ENCODE results near the gene GGT6. TPM values are rescaled to one million over a fixed set of nuclear protein-coding genes. Genes with fewer than 3 reads are reported as not detected.

GGT6 gene
- polyA plus RNA-seq, 1 donor (not counting 4 experiments of a cell fraction or from before 2014, with no cell fraction given) = 0.93 TPM

DNA sequence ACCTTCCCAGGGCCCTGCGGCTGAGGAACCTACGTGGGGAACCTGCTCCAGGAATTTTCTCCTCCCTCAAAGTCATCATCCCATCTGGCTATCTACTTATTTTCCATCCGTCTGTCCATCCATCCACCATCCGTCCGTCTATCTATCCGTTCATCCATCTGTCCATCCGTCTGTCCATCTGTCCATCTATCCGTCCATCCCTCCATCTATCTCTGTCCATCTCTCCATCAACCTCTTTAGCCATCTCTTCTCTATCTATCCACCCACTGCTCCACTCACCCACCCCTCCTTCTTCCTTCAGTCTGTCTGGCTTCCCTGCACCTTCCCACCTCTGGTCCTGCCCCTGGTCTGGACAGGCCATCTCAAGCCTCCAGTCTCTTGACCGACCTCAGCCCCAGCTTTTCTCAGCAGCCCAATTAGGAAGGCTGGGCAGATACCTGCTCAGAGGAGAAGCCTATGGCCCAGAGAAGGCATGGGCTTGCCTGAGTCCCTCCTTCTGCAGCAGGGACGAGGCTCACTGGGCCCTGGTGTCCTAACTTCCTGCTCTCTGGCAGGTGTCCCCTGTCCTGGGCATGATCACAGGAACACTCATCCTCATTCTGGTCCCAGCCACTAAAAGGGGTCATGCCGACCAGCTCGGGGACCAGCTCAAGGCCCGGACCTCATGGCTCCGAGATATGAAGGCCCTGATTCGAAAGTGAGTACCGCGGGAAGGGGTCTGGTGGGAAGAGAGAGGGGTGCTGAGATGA lies 28.2 kb downstream of the GGT6 start:
- TF ChIP-seq, protein P1, sequence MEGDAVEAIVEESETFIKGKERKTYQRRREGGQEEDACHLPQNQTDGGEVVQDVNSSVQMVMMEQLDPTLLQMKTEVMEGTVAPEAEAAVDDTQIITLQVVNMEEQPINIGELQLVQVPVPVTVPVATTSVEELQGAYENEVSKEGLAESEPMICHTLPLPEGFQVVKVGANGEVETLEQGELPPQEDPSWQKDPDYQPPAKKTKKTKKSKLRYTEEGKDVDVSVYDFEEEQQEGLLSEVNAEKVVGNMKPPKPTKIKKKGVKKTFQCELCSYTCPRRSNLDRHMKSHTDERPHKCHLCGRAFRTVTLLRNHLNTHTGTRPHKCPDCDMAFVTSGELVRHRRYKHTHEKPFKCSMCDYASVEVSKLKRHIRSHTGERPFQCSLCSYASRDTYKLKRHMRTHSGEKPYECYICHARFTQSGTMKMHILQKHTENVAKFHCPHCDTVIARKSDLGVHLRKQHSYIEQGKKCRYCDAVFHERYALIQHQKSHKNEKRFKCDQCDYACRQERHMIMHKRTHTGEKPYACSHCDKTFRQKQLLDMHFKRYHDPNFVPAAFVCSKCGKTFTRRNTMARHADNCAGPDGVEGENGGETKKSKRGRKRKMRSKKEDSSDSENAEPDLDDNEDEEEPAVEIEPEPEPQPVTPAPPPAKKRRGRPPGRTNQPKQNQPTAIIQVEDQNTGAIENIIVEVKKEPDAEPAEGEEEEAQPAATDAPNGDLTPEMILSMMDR (optimal IDR thresholded peaks at IDR 0.05 in 1 of 3, IDR thresholded peaks at IDR 0.05 in 1 of 3, conservative IDR thresholded peaks at IDR 0.05 in 1 of 3; ENCODE audit: extremely low read depth in 1 of 3, insufficient read depth in 2 of 3, low read length in 3 of 3) = no peak
- no peak for TF ChIP-seq EZH2 (IDR thresholded peaks at IDR 0.05; ENCODE audit: low read length)
- no peaks in the 10 kb centered on the region for H3K9me3 ChIP-seq (ENCODE audit: control insufficient read depth, low read depth, low read length)
- DNase-seq (ENCODE audit: low read depth, low spot score) (no peak), FAIRE-seq (no peak)
- H3K9me1 ChIP-seq (ENCODE audit: control insufficient read depth, extremely low read depth, insufficient read depth, low read length) = no peaks in the 10 kb centered on the region
- no peak overlapping the region for H3K4me3 ChIP-seq (ENCODE audit: control insufficient read depth in 2 of 3, extremely low read depth in 1 of 3, insufficient read depth in 2 of 3, low read depth in 1 of 3, low read length in 3 of 3)
- H3K4me1 ChIP-seq (ENCODE audit: control insufficient read depth, extremely low read depth, insufficient read depth, low read length) = no peaks in the 10 kb centered on the region
- H3K4me2 ChIP-seq (ENCODE audit: control insufficient read depth, extremely low read depth, insufficient read depth, low read depth, low read length) = no peak overlapping the region
- no peak overlapping the region for H2AFZ ChIP-seq (ENCODE audit: control insufficient read depth, low read length)
- peaks cover 26% of the 10 kb centered on the region for H3K27me3 ChIP-seq (ENCODE audit: control insufficient read depth, extremely low read depth, insufficient read depth, low read length)
- peaks cover 0 to under 1% of the 10 kb centered on the region in 2 experiments for H3K36me3 ChIP-seq (ENCODE audit: control insufficient read depth in 2 of 2, extremely low read depth in 1 of 2, insufficient read depth in 2 of 2, low read length in 2 of 2)
- no peak overlapping the region for H3K9ac ChIP-seq (ENCODE audit: control insufficient read depth, extremely low read depth, insufficient read depth, low read length)
- no peaks in the 10 kb centered on the region for H3K79me2 ChIP-seq (ENCODE audit: control insufficient read depth, insufficient read depth, low read length)
- peaks cover 1% of the 10 kb centered on the region for H4K20me1 ChIP-seq (ENCODE audit: control insufficient read depth, extremely low read depth, insufficient read depth, low read length)
- H3K27ac ChIP-seq (ENCODE audit: control insufficient read depth, insufficient read depth, low read length) = no peak overlapping the region
- dilution Hi-C loops (cut with MboI; ENCODE audit: extremely low pct_ligation_motif_present, low sequenced_read_pairs) = no loop called here

DNA sequence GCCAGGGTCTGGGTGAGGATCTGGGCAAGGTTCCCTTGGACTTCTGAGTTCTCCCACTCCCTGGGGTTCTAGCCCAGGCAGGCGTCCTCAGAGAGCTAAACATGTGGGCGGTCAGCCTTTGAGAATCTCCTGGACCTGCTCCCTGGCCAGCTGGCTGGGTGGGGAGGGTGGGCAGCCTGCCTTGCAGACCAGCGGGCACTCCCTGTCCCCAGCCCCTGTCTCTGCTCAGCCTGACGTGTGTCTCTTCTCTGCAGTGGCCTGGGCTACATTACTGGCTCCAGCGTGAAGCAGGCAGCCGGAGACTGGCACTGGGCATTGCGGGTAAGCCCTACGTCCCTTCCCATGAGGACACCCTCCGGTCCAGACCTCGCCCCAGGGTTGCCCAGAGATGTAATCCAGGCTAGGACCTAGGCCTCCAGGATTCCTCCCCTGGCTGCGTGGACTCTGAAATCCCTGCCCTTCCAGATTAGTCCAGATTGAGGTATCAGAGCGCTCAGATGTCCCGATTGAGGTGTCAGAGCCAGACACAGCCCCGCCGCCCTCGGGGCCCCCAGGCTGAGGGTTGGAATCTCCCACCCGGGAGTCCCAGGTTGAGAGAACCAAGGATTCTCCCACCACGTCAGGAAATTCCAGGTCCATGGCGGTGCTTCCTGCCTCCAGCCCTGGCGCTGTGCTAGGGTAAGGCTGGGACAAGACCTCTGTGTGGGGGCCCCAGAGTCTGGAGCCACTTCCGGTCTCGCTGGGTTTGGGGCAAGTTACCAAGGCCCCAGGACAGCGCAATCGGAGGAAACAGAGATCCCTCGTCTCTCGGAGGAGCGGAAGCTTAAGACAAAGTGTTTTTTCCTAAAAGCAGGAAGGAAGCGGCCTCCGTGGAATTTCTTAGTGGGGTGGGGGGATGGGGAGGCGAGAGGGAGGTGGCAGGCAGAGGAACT lies 29.3 kb downstream of the GGT6 start:
- no peak for FAIRE-seq
- Histone ChIP-seq H3K4me1 (ENCODE audit: control insufficient read depth, extremely low read depth, insufficient read depth, low read length) (no peaks in the 10 kb centered on the region), H3K4me3 (ENCODE audit: control insufficient read depth in 2 of 3, extremely low read depth in 1 of 3, insufficient read depth in 2 of 3, low read depth in 1 of 3, low read length in 3 of 3) (no peak overlapping the region), H2AFZ (ENCODE audit: control insufficient read depth, low read length) (no peak overlapping the region), H3K4me2 (ENCODE audit: control insufficient read depth, extremely low read depth, insufficient read depth, low read depth, low read length) (no peak overlapping the region), H3K27me3 (ENCODE audit: control insufficient read depth, extremely low read depth, insufficient read depth, low read length) (peaks cover 33% of the 10 kb centered on the region), H3K9ac (ENCODE audit: control insufficient read depth, extremely low read depth, insufficient read depth, low read length) (no peak overlapping the region), H3K79me2 (ENCODE audit: control insufficient read depth, insufficient read depth, low read length) (no peaks in the 10 kb centered on the region), H4K20me1 (ENCODE audit: control insufficient read depth, extremely low read depth, insufficient read depth, low read length) (no peaks in the 10 kb centered on the region), H3K9me1 (ENCODE audit: control insufficient read depth, extremely low read depth, insufficient read depth, low read length) (no peaks in the 10 kb centered on the region), H3K9me3 (ENCODE audit: control insufficient read depth, low read depth, low read length) (no peaks in the 10 kb centered on the region), H3K27ac (ENCODE audit: control insufficient read depth, insufficient read depth, low read length) (no peak overlapping the region), H3K36me3 (ENCODE audit: control insufficient read depth in 2 of 2, extremely low read depth in 1 of 2, insufficient read depth in 2 of 2, low read length in 2 of 2) (no peaks in the 10 kb centered on the region)
- TF ChIP-seq, protein P1 (optimal IDR thresholded peaks at IDR 0.05 in 1 of 3, IDR thresholded peaks at IDR 0.05 in 1 of 3, conservative IDR thresholded peaks at IDR 0.05 in 1 of 3; ENCODE audit: extremely low read depth in 1 of 3, insufficient read depth in 2 of 3, low read length in 3 of 3) = no peak
- TF ChIP-seq EZH2 (IDR thresholded peaks at IDR 0.05; ENCODE audit: low read length) = no peak
- dilution Hi-C loops (cut with MboI; ENCODE audit: extremely low pct_ligation_motif_present, low sequenced_read_pairs) = no loop called here
- DNase-seq (ENCODE audit: low read depth, low spot score) = no peak

All from keratinocyte (primary cell).